ENCODE measurements around the gene GPAM. TPM values are rescaled to one million over a fixed set of nuclear protein-coding genes. Genes with fewer than 3 reads are reported as not detected.

GPAM gene
- total and polyA plus RNA-seq, 9 of the 15 experiments (the other 6 are each of a cell fraction or from before 2014, with no cell fraction given): 3.5 to 7.5 (median 5.5) TPM

GRCh38 chr10:112140110-112140970 lies 43.2 kb downstream of the GPAM start (continued):
- TF ChIP-seq MYNN (IDR thresholded peaks at IDR 0.05): no peak
- TF ChIP-seq MYNN (CRISPR knock-in tag; IDR thresholded peaks at IDR 0.05): no peak
- 0 out of 2 replicates have a peak, but pooled peaks have one; percentile 36 for TF ChIP-seq TCF3 (CRISPR knock-in tag; IDR thresholded peaks at IDR 0.05)
- peak; percentile 57; the same call in 1 of the 2 replicates for TF ChIP-seq REST (IDR thresholded peaks at IDR 0.05; ENCODE audit: borderline replicate concordance)
- TF ChIP-seq REST (CRISPR knock-in tag; IDR thresholded peaks at IDR 0.05; ENCODE audit: low read depth): no peak
- 0 out of 2 replicates have a peak, but pooled peaks have one; percentile 25 for TF ChIP-seq DEAF1 (CRISPR knock-in tag; IDR thresholded peaks at IDR 0.05)
- peak; percentile 77 for TF ChIP-seq SMC3 (conservative IDR thresholded peaks at IDR 0.05; ENCODE audit: insufficient read depth, low read depth, low read length)
- peak; percentile 91 to 94 (median 93) for TF ChIP-seq CTCF (IDR thresholded peaks at IDR 0.05 in 2 of 3, conservative IDR thresholded peaks at IDR 0.05 in 1 of 3; ENCODE audit: insufficient read depth in 2 of 3, low read depth in 1 of 3, low read length in 3 of 3)
- peak; percentile 16; the same call in 1 of the 2 replicates for TF ChIP-seq RB1 (IDR thresholded peaks at IDR 0.05; ENCODE audit: low read depth)
- TF ChIP-seq CBFA2T3 (IDR thresholded peaks at IDR 0.05): peak; percentile 53
- 0 out of 4 replicates have a peak, but pooled peaks of 1 of the 2 experiments have one; percentile 48 for TF ChIP-seq TEAD1 (CRISPR knock-in tag; IDR thresholded peaks at IDR 0.05)
- 0 out of 2 replicates have a peak, but pooled peaks have one; percentile 21 for TF ChIP-seq CBFA2T2 (conservative IDR thresholded peaks at IDR 0.05)

All from K562 (cell line).